Thyroid gland (tissue), 4 donors: Measurements from ENCODE around the gene GATAD2A. TPM values are rescaled to one million over a fixed set of nuclear protein-coding genes. Genes with fewer than 3 reads are reported as not detected.

Source experiments
- DNase-seq, 2 donors: peaks; one replicate each; pipeline ENCODE4 v3.0.0-alpha.2; 2019
- H3K27ac ChIP-seq, 3 donors: fragments of 200-600 bp; sonication (generic); 1 replicate in 2 of 3; 2 replicates in 1 of 3; pipeline ENCODE4 v1.5.1; 2016 to 2019; ENCODE audit warnings: mild to moderate bottlenecking in 1 of 3, moderate library complexity in 1 of 3
- H3K27me3 ChIP-seq: fragments of 200-600 bp; sonication (generic); one replicate; pipeline ENCODE4 v1.5.1; 2019
- H3K36me3 ChIP-seq, 2 donors: fragments of 200-600 bp; sonication (generic); one replicate each; pipeline ENCODE4 v1.5.1; 2016 to 2019
- H3K4me1 ChIP-seq, 2 donors: fragments of 200-600 bp; sonication (generic); one replicate each; pipeline ENCODE4 v1.5.1; 2017 to 2019
- H3K4me3 ChIP-seq, 3 donors: fragments of 200-600 bp; sonication (generic); replicated peaks in 1 of 3; 1 replicate in 2 of 3; 2 replicates in 1 of 3; pipeline ENCODE4 v1.5.1; 2016; ENCODE audit warnings: mild to moderate bottlenecking in 1 of 3
- H3K9me3 ChIP-seq: fragments of 200-600 bp; sonication (generic); one replicate; pipeline ENCODE4 v1.5.1; 2017
- CTCF ChIP-seq, 6 experiments: fragments of 200-600 bp in 3 of 6; fragments of 450-650 bp in 3 of 6; sonication (generic) in 3 of 6; IDR thresholded peaks; one replicate each; pipeline ENCODE4 v1.5.1; 2016 to 2019; ENCODE audit warnings: antibody characterized with exemption in 6 of 6, mild to moderate bottlenecking in 2 of 6, inconsistent platforms in 1 of 6, moderate library complexity in 1 of 6
- POLR2A ChIP-seq, 2 donors: fragments of 450-650 bp; IDR thresholded peaks; one replicate each; pipeline ENCODE4 v1.6.1; 2017; ENCODE audit warnings: antibody characterized with exemption in 2 of 2, mild to moderate bottlenecking in 2 of 2, moderate library complexity in 1 of 2
- WGBS, 2 donors: methylation state at CpG; one replicate each; pipeline ENCODE4 v1.1.5; 2017; 5-methylcytosine and 5-hydroxymethylcytosine counted together
- intact Hi-C: fragments of 100-400 bp; cut with DNase I; formaldehyde crosslinking; loops from one replicate; pipeline ENCODE4 v1.15.1; 2023
- total RNA-seq, 4 donors: library from RNA; depleted of rRNA; stranded (reverse); fragments of >200 nt; gene quantifications; one replicate each; pipeline ENCODE4 v1.2.3, GENCODE V29; 2016

Gene GATAD2A
- total RNA-seq, 4 donors from 2014 or later, result 33.2 to 82.4 (median 51.8) TPM

- intact Hi-C loops, result no loop called here
- H3K27me3 ChIP-seq, result no peaks in the 10 kb centered on the region
- no peaks in the 10 kb centered on the region for H3K9me3 ChIP-seq
- peaks cover 0 to 2% of the 10 kb centered on the region in 2 donors for H3K36me3 ChIP-seq
- H3K27ac ChIP-seq, result no peak overlapping the region
- peaks cover 0 to 7% of the 10 kb centered on the region in 2 donors for H3K4me1 ChIP-seq
- WGBS, 2 donors, result 85 to 100% methylated on average over 1 to 4 of the region's 4 CpGs
- TF ChIP-seq CTCF (IDR thresholded peaks at IDR 0.05) (no peak), POLR2A (IDR thresholded peaks at IDR 0.05) (no peak)
- no peak overlapping the region for H3K4me3 ChIP-seq
- no peak for DNase-seq
Observed at GRCh38 chr19:19362075-19362474, 43.4 kb upstream of the GATAD2A start.

- peaks cover 0 to 7% of the 10 kb centered on the region in 2 donors for H3K4me1 ChIP-seq
- 48 to 54% methylated on average over 14 to 18 of the region's 18 CpGs for WGBS, 2 donors
- H3K36me3 ChIP-seq, result no peaks in the 10 kb centered on the region
- DNase-seq, result peak; percentile 81
- intact Hi-C loops, result loop anchor here (2.0 kb wide), 1 partner anchor 124 kb away; no protein-coding TSS in a partner anchor
- no peaks in the 10 kb centered on the region for H3K27me3 ChIP-seq
- H3K27ac ChIP-seq, result no peak overlapping the region
- H3K9me3 ChIP-seq, result no peaks in the 10 kb centered on the region
- no peak overlapping the region for H3K4me3 ChIP-seq
- no peak for TF ChIP-seq POLR2A (IDR thresholded peaks at IDR 0.05)
- peak; percentile 94 to 97 (median 96) for TF ChIP-seq CTCF (IDR thresholded peaks at IDR 0.05)
Observed at GRCh38 chr19:19366434-19367396, 38.8 kb upstream of the GATAD2A start.

DNA sequence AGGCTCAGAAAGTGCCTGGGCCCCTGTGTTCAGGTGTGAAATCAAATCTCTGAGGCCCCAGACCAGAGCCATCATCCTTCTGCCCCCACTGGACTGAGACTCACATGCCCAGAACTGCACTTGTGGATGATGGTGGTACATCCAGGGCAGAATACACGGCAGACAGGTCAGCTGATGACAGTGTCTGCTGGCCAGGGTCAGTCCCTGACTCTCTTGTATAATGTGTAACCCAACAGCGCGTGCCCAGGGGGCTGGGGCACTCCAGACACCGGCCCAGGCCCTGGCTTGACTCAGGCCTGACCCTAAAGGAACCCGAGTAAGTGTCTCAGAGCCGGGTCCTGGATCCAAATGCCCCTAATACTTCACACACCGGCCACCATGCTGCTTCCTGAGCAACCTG, 37.4 kb upstream of the GATAD2A start:
- 90 to 96% methylated on average over 3 to 7 of the region's 7 CpGs for WGBS, 2 donors
- Histone ChIP-seq H3K4me3 (no peak overlapping the region), H3K36me3 (no peaks in the 10 kb centered on the region), H3K4me1 (peaks cover 0 to 7% of the 10 kb centered on the region in 2 donors), H3K27me3 (no peaks in the 10 kb centered on the region), H3K9me3 (no peaks in the 10 kb centered on the region), H3K27ac (no peak overlapping the region)
- TF ChIP-seq CTCF (IDR thresholded peaks at IDR 0.05) (no peak), POLR2A (IDR thresholded peaks at IDR 0.05) (no peak)
- intact Hi-C loops, result no loop called here
- DNase-seq, result no peak

GRCh38 chr19:19371059-19371458, 34.4 kb upstream of the GATAD2A start:
- TF ChIP-seq CTCF (IDR thresholded peaks at IDR 0.05) (no peak), POLR2A (IDR thresholded peaks at IDR 0.05) (no peak)
- intact Hi-C loops, result no loop called here
- H3K27me3 ChIP-seq, result no peaks in the 10 kb centered on the region
- no peak overlapping the region for H3K27ac ChIP-seq
- peaks cover 0 to 12% of the 10 kb centered on the region in 2 donors for H3K4me1 ChIP-seq
- no peaks in the 10 kb centered on the region for H3K9me3 ChIP-seq
- H3K36me3 ChIP-seq, result no peaks in the 10 kb centered on the region
- WGBS, 2 donors, result 72 to 86% methylated on average over 8 of the region's 8 CpGs
- no peak for DNase-seq
- H3K4me3 ChIP-seq, result no peak overlapping the region
